ENCODE measurements around the gene TMSB15B. TPM values are rescaled to one million over a fixed set of nuclear protein-coding genes. Genes with fewer than 3 reads are reported as not detected.
"Not testable (repeated sequence)": the region's sequence is repeated elsewhere in the genome, so short reads cannot be mapped to it uniquely, and the experiment has no call there.

The TMSB15B gene
- total RNA-seq, 2 experiments from 2014 or later = 7.3 to 7.5 TPM

- Mint-ChIP-seq H3K27me3 (no peaks in the 10 kb centered on the region), H3K4me3 (no peak overlapping the region), H3K9me3 (no peaks in the 10 kb centered on the region), H3K4me1 (no peaks in the 10 kb centered on the region), H3K36me3 (ENCODE audit: low read depth) (no peaks in the 10 kb centered on the region), H3K27ac (no peak overlapping the region)
- POLR2A ChIA-PET = no interaction called here
- CTCF ChIA-PET = no interaction called here
- DNase-seq = no peak
Measured at GRCh38 chrX:103953353-103953752, 9.1 kb upstream of the TMSB15B start.

GRCh38 chrX:103954259-103954658 lies 8.2 kb upstream of the TMSB15B start:
- Mint-ChIP-seq H3K36me3 (ENCODE audit: low read depth) (no peaks in the 10 kb centered on the region), H3K4me1 (no peaks in the 10 kb centered on the region), H3K9me3 (no peaks in the 10 kb centered on the region), H3K27me3 (no peaks in the 10 kb centered on the region), H3K4me3 (no peak overlapping the region), H3K27ac (no peak overlapping the region)
- ChIA-PET CTCF (no interaction called here), POLR2A (no interaction called here)
- DNase-seq = no peak

- POLR2A ChIA-PET; H3K27ac Mint-ChIP-seq; CTCF ChIA-PET; DNase-seq; H3K36me3 Mint-ChIP-seq (ENCODE audit: low read depth); H3K27me3 Mint-ChIP-seq; H3K9me3 Mint-ChIP-seq; H3K4me1 Mint-ChIP-seq; H3K4me3 Mint-ChIP-seq: not testable (repeated sequence)
Measured at GRCh38 chrX:103960599-103960998, 1.8 kb upstream of the TMSB15B start.

GRCh38 chrX:103983508-103983907 lies 21.1 kb downstream of the TMSB15B start:
- H3K36me3 Mint-ChIP-seq (ENCODE audit: low read depth); H3K27ac Mint-ChIP-seq; DNase-seq; H3K9me3 Mint-ChIP-seq; H3K4me1 Mint-ChIP-seq; POLR2A ChIA-PET; CTCF ChIA-PET; H3K4me3 Mint-ChIP-seq; H3K27me3 Mint-ChIP-seq: not testable (repeated sequence)

- Mint-ChIP-seq H3K4me3 (no peak overlapping the region), H3K27ac (no peak overlapping the region), H3K4me1 (no peaks in the 10 kb centered on the region), H3K27me3 (no peaks in the 10 kb centered on the region), H3K36me3 (ENCODE audit: low read depth) (no peaks in the 10 kb centered on the region), H3K9me3 (no peaks in the 10 kb centered on the region)
- DNase-seq = no peak
- POLR2A ChIA-PET = no interaction called here
- CTCF ChIA-PET = no interaction called here
Measured at GRCh38 chrX:103999234-103999633, 36.8 kb downstream of the TMSB15B start.

GRCh38 chrX:104008831-104009230 lies 46.4 kb downstream of the TMSB15B start:
- POLR2A ChIA-PET = no interaction called here
- no peaks in the 10 kb centered on the region for H3K36me3 Mint-ChIP-seq (ENCODE audit: low read depth)
- CTCF ChIA-PET = no interaction called here
- DNase-seq = no peak
- no peaks in the 10 kb centered on the region for H3K4me1 Mint-ChIP-seq
- no peaks in the 10 kb centered on the region for H3K9me3 Mint-ChIP-seq
- H3K27ac Mint-ChIP-seq = no peak overlapping the region
- peaks cover 3% of the 10 kb centered on the region for H3K27me3 Mint-ChIP-seq
- no peak overlapping the region for H3K4me3 Mint-ChIP-seq

DNA sequence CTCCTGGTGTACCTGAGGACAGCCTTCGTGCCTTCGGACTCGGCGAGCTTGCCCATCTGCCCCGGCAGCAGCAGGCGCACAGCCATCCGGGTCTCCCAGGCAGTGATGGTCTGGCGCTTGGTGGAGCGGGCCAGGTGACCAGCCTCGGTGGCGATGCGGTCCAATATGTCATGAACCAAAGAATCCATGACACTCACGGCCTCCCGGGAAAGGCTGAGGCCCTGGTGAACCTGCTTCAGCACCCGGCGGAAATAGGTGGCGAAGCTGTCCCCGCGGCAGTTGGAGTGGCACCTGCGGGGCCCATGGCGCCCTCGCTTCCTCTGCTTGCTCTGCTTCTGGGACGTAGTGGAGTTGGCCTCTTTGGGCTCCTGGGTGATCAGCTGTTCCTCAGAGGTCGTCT lies 50.7 kb downstream of the TMSB15B start:
- Mint-ChIP-seq H3K4me3 (no peak overlapping the region), H3K27me3 (peaks cover 3% of the 10 kb centered on the region), H3K36me3 (ENCODE audit: low read depth) (no peaks in the 10 kb centered on the region), H3K9me3 (no peaks in the 10 kb centered on the region), H3K4me1 (no peaks in the 10 kb centered on the region), H3K27ac (no peak overlapping the region)
- ChIA-PET POLR2A (no interaction called here), CTCF (no interaction called here)
- no peak for DNase-seq

DNA sequence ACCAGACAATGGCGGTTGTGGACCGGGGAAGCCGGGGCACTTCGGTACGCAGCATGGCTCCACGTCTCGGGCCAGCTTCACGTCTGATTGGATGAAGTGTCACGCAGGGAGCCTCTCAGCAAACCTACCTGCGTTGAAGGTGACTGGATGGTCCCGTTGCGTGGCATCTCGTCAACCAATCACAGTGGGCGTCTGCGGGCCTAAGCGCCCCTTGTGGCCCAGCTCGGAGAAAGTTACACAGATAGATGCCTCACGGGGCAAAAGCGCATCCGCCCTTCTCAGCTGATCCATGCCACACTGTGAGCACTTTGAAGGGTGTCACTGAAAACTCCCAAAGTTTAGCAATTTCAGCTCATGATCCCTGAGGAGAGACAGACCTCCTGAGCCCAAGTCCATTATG lies 51.2 kb downstream of the TMSB15B start, which contains the start of gene H2BW1:
Gene H2BW1 (minus strand): TSS at position 103 of the 400 bp plus-strand sequence. CDS start 132 bp downstream, outside the sequence.
- Mint-ChIP-seq H3K27ac (no peak within 1 kb of the TSS), H3K4me1 (no peaks in the 10 kb centered on the region), H3K27me3 (peaks cover 3% of the 10 kb centered on the region), H3K4me3 (no peak within 1 kb of the TSS), H3K36me3 (ENCODE audit: low read depth) (no peaks in the 10 kb centered on the region), H3K9me3 (no peaks in the 10 kb centered on the region)
- ChIA-PET CTCF (no interaction called here), POLR2A (no interaction called here)
- no peak for DNase-seq

DNA sequence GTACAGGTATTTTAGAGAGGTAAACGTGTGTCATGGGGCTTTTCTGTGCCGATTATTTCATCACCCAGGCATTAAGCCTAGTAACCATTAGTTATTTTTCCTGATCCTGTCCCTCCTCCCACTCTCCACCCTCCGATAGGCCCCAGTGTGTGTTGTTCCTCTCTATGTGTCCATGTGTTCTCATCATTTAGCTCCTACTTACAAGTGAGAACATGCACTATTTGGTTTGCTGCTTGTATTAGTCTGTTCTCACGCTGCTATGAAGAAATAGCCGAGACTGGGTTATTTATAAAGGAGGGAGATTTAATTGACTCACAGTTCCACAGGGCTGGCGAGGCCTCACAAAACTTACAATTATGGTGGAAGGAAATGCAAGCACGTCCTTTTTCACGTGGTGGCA lies 53.1 kb downstream of the TMSB15B start:
- H3K27ac Mint-ChIP-seq; POLR2A ChIA-PET; H3K36me3 Mint-ChIP-seq (ENCODE audit: low read depth); H3K4me1 Mint-ChIP-seq; CTCF ChIA-PET; H3K9me3 Mint-ChIP-seq; DNase-seq; H3K27me3 Mint-ChIP-seq; H3K4me3 Mint-ChIP-seq: not testable (repeated sequence)

Other genes with a start within 250 kb of the TMSB15B start
- not detected for gene PLP1, start 185.8 kb upstream of the TMSB15B start, total RNA-seq
- under 1 TPM; 0.35 to 0.45 TPM for gene RAB9B, start 130.4 kb upstream of the TMSB15B start, total RNA-seq
- not detected for gene H2BW1, start 51.1 kb downstream of the TMSB15B start, total RNA-seq
- not detected for gene H2BW2, start 77.3 kb downstream of the TMSB15B start, total RNA-seq
- gene TMSB15C, start 113.6 kb downstream of the TMSB15B start, total RNA-seq = 1 to 10 TPM; 1.9 to 2.9 TPM
- 1 to 10 TPM; 1.6 to 2.8 TPM for gene ZCCHC18, start 149.9 kb downstream of the TMSB15B start, total RNA-seq
- gene SLC25A53, start 194.4 kb downstream of the TMSB15B start, total RNA-seq = 1 to 10 TPM; 7.9 to 8.3 TPM
- gene FAM199X, start 203.8 kb downstream of the TMSB15B start, total RNA-seq = 10 to 100 TPM; 12.9 to 13.1 TPM

Measured in activated CD4-positive, alpha-beta memory T cell treated with anti-CD3 and anti-CD28 coated beads, Interleukin-2, amount 10 ng/mL, durations not matched to agents 7 days and 5 days (primary cell).